Lung microvascular endothelial cell (primary cell): ENCODE measurements around the gene NR1I3. TPM values are rescaled to one million over a fixed set of nuclear protein-coding genes. Genes with fewer than 3 reads are reported as not detected.

Experiments used
- DNase-seq, 2 donors: peaks; one replicate each; pipeline versions ENCODE4 v3.0.0 to v3.0.0-alpha.2; 2010; ENCODE audit warnings: low read depth in 2 of 2
- total RNA-seq: library from RNA; depleted of rRNA; stranded (reverse); fragments of >200 nt; gene quantifications from 2 replicates; pipeline ENCODE4 v1.2.1, GENCODE V29; 2014

The NR1I3 gene
- total RNA-seq, 1 donor from 2014 or later: not detected

DNA sequence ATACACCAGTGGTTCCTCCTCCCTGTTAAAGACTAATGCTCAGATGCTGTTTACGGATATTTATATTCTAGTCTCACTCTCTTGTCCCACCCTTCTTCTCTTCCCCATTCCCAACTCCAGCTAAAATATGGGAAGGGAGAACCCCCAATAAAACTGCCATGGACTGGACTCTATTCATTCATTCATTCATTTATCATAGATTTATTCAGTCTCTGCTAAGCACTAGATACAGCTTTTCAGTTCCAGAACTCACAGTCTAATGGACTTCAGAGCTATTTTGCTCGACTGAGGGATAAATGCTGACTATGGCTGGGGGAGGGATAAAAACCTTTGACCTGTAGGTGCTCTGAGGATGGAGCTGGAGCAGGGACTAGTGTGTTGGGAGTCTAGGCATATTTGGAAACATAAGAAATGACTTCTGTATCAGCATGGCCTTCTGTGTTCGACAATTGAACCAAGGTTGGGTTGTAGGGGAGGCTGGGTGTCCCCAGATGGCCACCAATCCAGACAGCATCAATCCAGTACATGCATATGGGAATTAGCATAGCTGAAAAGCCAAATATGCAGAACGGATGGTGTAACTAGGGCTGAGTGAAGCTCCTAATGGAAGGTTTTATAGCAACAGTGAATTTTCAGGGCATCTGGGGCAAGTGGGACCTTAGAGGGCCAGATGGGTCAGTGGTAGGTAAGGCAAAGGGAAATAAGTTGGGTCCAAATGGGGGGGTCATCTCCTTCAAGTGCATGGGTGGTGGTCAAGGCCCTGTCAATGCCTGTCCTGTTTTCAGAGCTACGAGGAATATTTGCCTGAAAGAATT is 18.7 kb downstream of the NR1I3 start:
- DNase-seq: no peak

DNA sequence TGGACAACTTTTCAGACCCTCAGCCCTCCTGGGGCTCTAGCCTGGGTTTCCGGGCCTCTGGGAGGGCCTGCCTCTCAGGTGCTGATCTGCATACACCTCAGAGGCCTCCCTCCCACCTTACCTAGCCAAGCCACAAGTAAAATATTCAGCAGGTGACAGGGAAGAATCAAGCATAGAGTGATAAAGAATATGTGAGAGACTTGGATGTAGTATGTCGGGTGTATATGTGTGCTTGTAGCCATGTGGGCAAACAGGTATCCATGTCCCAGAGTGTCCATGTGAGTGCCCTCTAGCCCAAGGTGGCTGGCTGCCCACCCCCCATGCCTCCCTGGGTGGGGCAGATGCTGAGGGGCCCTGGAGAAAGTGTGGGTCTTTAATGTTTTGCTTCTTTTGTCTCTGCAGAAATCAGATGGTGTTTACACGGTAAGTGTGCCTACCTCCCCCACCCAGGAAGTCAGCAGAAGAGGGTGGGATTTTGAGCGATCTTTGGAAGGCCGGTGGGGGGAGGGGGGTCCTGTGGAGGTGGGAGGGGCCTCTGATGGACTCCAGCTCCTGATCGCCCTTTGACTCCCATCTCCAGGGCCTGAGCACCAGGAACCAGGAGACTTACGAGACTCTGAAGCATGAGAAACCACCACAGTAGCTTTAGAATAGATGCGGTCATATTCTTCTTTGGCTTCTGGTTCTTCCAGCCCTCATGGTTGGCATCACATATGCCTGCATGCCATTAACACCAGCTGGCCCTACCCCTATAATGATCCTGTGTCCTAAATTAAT is 19.5 kb downstream of the NR1I3 start:
- no peak for DNase-seq

DNA sequence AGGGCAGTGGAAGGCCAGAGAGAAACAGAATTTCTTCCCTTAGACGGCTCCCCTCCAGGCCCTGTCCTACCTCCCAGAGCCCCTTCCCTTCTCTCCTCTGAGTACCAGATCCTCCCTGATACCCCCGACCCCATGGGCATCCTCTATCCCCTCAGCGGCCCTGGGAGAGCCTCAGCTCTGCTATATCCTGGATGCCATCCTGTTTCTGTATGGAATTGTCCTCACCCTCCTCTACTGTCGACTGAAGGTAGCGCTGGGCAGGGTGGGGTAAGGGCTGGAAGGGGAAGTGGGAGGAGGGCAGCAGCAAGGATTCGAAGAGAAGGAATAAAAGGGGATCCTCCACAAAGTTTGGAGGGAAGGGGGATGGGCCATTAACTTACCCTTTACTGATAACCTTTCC is 20.2 kb downstream of the NR1I3 start:
- no peak for DNase-seq

DNA sequence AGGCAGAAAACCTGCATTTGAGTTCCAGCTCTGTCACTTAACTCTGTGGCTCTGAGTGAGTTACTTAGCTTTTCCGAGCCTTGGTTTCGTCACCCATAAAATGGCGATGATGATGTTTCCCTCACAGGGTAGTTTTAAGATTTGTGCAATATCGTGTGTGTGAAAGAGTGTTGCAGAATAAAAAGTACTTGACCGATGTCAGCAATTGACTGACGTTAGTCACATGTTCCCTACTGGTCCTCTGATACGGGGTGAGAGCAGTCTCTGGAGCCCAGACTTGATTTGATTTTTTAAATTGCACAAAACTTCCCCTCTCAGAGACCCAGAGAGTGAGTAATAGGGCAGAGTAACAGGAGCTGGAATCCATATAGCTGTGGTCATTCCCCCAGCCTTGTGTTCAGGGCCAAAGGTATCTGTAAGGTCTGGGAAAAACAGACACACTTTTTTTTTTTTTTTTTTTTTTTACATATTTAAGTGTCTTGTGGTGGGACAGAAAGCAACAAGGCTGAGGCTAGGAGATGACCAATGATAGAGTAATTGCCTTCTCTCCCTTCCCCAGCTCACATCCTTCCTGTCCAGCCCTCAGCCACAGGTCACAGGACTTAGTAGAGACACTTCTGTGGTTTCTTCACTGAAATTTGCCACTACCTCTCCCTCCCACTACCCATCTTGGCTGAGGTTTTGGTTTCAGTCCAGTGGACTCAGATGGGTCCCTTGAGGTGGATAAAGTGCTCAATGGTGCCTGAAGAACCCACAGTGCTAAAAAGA is 20.9 kb downstream of the NR1I3 start:
- peak in 1 of 2 donors; percentile 71 for DNase-seq

DNA sequence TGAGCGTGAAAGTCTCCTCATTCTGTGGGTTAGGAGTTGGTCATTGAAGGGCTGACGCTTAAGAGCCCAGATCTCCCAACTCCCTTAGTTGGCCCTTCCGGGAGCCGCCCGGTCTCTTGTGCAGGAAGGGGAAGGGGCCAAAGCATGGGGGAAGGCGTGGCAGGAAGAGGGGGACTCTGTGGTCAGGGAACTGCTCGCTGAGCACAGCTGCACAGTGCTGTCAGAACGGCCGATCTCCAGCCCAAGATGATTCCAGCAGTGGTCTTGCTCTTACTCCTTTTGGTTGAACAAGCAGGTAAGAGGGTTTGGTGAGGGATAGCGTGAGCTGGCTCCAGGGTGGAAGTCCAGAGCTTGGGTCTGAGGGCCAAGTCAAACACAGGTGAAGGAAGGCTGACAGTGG is 22.9 kb downstream of the NR1I3 start, which contains the start of gene FCER1G:
TSS of gene FCER1G (plus strand) at position 220 of the 400 bp plus-strand sequence. CDS start at position 247, 27 bp downstream.
- no peak for DNase-seq

DNA sequence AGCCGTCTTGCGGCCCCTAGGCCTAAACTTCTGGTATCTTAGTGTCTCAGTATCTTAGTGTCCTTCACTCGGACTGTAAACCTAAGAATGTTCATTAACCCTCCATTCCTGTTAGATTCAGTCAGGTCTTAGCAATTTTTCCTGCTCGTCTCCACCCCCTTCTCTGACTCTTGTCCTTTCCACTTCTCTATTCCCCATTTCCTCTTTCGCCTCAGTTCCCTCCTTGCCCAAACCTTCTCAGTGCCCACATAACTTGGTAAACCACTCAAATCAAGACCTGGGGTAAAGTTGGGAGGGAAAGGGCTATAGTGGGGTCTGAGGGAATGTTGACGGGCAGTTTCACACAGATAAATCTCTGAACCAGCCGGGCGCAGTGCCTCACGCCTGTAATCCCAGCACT is 23.6 kb downstream of the NR1I3 start:
- DNase-seq: no peak

DNA sequence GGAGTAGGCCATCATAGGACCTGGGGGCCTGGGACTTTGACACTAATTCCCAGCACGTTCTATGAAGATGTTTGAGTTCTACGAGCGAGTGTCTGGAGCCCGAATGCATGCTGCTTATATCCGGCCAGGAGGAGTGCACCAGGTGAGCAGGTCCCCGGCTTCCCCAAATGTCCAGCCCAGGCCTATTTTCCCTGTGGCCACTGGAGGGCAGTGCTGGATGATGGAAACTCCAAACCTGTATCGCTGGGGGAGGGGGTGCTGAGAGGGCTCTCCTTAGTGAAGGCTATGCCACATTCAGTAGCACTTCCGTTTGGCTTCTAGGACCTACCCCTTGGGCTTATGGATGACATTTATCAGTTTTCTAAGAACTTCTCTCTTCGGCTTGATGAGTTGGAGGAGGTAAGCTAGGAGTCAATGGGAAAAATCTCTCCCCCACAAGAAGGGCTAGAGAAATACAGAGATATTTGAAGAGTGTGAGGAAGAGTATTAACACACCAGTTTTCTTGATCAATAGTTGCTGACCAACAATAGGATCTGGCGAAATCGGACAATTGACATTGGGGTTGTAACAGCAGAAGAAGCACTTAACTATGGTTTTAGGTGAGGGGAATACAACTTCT is 28.1 kb downstream of the NR1I3 start:
- peak; percentile 73 to 82 for DNase-seq

DNA sequence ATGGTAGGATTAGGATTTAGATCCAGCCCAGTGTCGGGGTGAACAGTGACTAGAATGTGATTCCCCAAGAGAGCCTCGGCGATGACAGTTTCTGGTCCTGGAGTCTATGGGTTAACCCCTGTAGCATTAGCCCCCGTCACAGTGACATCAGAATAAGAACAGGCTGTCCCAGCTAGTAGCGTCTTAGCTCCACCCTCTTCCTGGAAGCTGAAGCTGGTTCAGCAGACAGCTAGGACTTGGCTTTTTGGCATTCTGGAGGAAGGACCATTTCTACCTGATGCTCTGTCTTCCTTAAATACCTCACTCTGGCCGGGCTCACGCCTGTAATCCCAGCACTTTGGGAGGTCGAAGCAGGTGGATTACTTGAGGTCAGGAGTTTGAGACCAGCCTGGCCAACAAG is 30.8 kb downstream of the NR1I3 start:
- DNase-seq: peak in 1 of 2 donors; percentile 74

DNA sequence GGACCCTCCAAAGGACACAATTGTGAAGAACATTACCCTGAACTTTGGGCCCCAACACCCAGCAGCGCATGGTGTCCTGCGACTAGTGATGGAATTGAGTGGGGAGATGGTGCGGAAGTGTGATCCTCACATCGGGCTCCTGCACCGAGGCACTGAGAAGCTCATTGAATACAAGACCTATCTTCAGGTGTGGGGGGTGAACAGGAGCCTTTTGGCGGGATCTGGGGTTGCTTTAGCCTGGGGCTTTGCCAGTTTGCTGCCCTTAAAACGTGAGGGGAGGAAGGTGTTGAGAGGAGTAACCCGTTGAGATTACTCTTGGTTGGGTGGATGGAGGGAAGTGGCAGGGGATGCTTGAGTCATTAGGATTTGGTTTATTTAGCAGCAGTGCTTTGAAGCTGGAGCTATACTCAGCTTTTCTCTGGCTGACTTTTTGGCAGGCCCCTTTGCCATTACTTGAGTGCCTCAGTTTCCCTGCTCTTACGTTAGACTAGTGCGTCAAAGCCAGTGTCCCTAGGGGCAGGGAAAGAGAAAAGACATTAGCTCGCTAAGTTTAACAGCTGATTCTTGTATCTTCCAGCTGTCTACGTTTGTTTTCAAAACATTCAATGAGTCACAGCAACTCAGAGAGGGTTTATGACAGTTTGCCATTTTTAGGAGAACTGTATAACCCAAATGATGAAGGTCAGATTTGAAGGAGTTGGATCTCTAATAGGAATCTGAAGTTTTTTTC is 31.4 kb downstream of the NR1I3 start:
- DNase-seq: no peak

DNA sequence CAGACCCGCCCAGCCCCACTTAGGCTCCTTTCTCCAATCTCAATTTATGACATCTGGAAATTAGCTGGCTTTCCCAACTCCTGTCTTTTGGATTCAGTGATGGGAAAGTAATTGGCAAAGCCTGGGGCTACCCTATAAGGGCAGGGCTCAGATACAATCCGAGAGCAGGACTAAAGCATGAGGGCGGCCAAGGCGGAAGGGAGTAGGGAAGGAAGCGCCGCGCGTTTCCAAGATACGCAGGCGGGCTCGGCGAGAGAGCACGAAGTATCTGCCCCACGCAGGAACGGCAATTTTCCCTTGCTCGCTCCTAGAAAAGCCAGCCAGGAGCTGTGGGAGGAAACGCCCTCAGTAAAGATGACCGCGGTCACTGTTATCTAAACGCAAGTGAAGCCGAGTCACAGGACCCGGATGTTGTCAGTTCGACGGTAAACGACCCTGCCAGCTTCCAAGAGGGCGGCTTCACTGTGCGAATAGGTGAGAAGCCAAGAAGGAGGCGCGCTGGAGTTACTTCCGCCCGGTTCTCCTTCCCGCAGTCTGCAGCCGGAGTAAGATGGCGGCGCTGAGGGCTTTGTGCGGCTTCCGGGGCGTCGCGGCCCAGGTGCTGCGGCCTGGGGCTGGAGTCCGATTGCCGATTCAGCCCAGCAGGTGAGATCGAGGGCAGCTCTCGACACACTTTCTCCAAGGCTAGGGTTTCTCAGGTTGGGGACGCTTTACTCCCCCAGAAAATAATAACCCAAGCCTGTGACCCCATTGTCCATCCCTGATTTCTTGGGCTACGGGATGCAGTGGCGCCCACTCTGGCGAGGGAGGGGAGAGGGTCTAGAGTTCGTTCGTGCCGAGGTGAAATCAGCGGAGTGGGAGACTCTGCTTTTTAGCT is 35.9 kb downstream of the NR1I3 start, which contains the start of gene NDUFS2:
TSS of gene NDUFS2 (plus strand) at position 532 of the 877 bp plus-strand sequence. CDS start at position 551, 19 bp downstream.
- peak; percentile 99 for DNase-seq

DNA sequence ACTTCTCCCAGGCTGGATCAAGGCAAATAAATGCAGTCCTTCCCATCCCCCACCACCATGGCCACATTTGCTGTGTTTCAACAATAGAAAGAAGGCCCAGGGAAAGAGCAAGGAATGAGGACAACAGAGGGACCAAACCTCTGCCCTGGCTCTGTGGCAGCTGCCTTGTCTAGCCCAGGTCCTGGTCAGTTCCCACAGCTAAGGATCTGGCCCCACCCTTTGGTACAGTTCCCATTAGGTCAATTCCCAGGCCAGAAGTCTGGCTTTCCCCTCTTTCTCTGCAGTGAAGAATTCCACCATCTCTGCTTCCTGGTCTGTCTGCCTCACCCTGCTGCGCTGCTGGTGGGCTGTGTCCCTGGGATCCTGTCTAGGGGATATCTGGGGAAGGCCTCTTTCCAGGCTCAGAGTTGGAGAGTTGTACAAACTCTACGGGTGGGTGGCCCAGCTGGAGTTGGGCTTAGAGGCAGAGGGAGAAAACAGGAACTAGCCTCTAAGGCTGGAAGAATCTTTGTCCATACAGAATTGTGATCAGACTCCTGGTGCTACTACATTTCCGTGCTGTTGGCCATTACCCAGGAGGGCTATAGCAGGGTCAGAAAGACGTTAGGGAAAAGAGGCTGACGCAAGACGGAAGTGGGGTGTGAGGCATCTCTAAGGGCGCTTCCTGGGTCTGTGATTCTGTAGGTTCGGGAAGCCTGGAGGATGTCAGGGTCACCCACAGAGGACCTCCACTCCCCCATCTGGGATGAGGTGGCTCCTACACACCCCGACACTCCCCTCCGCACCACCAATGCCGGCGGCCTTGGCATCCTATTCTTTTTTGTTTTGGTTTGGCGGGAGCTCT is 36.8 kb downstream of the NR1I3 start:
- peak; percentile 54 to 96 for DNase-seq

DNA sequence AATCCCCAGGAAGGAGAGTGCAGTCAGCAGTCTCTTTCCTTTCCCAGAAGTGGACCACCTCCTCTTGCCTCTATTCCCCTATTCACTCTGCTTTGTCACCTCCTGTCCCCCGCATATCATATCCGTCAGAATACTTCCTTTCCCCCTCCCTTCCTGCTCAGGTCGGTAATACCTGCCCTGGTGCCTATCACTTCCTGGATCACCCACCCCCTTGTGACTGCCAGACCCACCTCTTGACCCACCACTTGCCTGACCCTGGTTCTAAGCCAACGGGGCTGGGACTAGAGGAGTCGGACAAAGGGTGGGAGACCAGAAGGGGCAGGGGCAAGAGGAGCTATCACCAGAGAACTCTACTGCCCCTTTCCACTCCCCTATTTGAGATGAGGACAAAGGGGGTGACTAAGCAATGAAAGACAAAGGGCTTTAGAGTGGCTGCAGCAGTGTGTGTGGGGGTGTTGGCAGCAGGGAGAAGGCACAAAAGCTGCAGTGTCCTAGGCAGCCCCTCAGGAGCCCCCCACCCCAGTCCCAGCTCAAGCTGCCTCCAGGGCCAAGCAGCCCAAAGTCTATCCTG is 37.5 kb downstream of the NR1I3 start:
- peak; percentile 41 to 50 for DNase-seq

DNA sequence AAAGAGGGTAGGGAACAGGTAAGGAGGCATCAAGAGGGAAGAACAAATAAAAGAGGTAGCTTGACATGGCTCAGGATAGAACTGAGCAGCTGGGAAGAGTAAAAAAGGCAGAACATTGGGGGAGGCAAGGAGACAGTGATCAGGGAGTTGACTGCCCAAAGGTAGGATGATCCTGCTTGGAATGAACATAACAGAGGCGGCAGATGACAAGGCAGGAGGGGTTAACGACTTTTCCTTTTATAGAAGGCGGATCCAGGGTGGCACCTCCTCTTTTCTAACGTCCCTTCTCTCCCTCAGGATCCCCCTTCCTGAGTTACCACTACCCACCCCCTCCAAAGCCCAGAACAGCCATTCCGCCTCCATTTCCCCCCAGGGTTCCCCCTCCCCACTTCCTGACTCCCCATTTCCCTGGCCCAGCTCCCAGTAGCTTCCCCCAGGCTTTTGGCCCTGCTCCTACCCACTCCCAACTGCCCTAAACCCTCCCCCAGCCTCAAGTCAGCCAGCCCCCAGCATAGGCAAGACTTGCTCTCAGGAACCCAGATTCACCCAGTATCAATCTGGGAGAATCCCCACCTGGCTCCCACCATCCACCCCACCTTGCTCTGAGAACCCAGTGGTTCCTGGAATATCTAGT is 38.4 kb downstream of the NR1I3 start:
- peak; percentile 26 to 35 for DNase-seq

DNA sequence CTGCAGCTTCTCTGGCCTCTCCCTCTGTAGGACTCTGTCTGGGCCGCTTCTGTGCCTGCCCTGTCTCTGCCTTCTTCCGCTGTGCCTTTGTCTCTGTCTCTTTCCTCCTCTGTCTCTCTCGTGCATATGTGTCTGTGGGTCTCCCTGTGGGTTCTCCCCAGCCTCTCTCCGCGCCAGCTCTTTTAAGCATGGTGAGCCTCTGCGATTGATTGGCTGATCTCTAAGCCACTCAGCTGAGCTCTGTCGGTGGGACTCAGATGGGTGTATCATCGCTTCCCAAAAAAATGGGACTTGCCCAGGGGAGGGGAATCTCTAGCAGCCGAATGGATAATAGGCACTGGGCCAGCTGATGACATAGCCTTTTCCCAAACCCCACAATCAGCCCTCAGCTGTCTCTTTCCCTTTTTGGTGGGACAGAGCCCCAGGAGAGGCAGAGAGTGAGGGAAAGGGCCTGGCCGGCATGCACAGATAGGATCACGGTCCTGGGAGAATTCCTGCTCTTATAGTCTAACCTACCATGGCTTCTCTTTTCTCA is 39.0 kb downstream of the NR1I3 start, which contains the start of gene ADAMTS4:
TSS of gene ADAMTS4 (minus strand) at position 158 of the 535 bp plus-strand sequence. CDS start 427 bp downstream, outside the sequence.
- peak; percentile 78 to 81 for DNase-seq

DNA sequence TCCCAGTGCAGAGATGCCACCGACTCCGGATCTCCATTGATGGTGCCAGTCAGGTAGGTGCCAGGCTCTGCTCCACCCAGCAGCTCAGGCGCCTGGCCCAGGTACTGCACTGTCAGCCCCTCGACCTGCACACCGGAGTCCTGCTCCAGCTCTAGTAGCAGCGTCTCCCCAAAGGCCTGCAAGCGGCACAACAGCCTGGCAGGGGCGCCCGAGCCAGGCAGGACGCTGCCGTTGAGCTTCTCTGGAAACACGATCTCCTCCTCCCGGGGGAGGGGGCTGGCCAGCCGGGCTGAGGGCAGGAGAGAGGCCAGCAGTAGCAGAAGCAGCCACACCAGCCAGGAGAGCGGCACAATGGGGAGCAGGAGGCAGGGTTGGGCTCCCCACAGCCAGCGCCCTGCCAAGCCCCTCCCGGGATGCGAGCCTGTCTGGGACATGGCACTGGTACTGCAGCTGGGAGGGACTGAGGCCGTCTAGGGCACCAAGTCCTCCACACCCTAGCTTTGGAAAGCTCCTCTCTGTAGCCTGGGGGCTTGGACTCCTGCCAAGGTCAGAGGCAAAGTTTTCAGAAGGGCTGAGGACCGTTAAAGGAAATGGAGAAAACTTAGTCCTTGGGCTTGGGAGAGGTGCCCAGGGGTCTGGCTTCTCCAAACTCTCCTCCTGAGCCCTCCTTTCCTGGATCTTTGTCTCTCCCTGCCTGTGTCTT is 39.7 kb downstream of the NR1I3 start:
- peak; percentile 42 to 51 for DNase-seq

DNA sequence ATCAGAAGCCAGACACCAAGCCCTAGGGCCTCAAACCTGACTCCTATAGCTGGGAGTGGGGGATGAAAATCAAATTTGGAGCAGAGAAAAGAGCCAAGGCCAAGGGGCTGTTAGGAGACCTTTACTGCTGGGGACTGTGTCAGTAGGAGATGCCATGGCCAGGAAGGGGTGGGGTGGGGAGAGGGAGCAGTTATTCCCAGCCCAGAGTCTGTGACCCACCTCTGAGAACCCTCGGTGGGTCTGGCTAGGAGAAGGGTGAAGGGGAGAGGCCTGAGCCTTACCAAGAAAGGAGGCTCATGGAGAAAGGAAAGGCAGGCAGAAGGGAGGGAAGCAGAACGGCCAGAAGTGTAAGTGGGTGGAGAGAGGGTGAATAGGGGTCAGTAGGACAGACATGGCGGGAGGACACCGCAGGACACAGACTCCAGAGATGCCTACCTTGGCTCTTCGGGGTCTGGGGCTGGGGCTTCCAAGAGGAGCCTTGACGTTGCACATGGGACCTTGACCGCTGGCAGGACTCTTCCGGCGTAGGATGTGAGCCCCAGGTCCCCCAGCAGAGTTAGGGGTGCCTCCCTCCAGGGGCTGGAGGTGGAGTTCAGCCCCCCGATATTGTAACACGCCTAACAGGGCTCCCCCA is 40.3 kb downstream of the NR1I3 start:
- no peak for DNase-seq
